Measurements from ENCODE around the gene UNC5A. TPM values are rescaled to one million over a fixed set of nuclear protein-coding genes. Genes with fewer than 3 reads are reported as not detected.
A peak's percentile ranks its signal among the peaks of the same experiment; 100 is the strongest.

Gene UNC5A
- 1.9 TPM for polyA plus RNA-seq (2013, experiment 1 of 2)
- 3.4 TPM for polyA plus RNA-seq (2013, experiment 2 of 2)

- under 1% methylated on average over 65 of the region's 65 CpGs for WGBS
- Histone ChIP-seq H3K4me3 (ENCODE audit: low read length) (peak within 1 kb of the TSS; percentile 60), H3K9me3 (ENCODE audit: insufficient read depth, low read depth, low read length) (no peaks in the 10 kb centered on the region), H3K27me3 (ENCODE audit: insufficient read depth, low read length) (peaks cover 79% of the 10 kb centered on the region), H3K36me3 (ENCODE audit: insufficient read depth, low read length) (no peaks in the 10 kb centered on the region), H3K9ac (ENCODE audit: low read depth, low read length) (peak within 1 kb of the TSS; percentile 9; the same call in 1 of the 2 replicates), H3K27ac (ENCODE audit: low read depth, low read length) (no peak within 1 kb of the TSS), H3K4me1 (ENCODE audit: insufficient read depth, low read length) (peaks cover 3% of the 10 kb centered on the region; the same call in 1 of the 2 replicates)
Measured at GRCh38 chr5:176810081-176810597, at the start of gene UNC5A. Gene UNC5A, plus strand, starts transcription at chr5:176810559. Its CDS starts 192 bp downstream, at chr5:176810751.

DNA sequence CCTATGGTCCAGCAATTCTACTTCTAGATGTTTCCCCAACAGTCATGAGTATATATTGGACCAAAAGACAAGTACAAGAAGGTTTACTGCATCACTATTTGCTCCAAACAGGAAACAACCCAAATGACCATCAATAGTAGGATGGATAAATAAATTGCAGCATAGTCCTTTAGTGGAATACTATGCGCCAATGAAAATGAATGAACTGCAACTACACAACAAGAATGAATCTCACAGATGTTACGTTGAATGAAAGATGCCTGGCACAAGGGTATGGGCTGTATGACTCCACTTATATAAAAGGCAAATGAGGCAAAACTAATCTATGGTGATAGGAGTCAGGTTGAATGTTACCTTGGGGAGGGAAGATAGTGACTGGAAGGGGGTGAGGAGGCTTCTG, 48.6 kb upstream of the UNC5A start:
- Histone ChIP-seq H3K36me3 (ENCODE audit: insufficient read depth, low read length) (no peaks in the 10 kb centered on the region), H3K27ac (ENCODE audit: low read depth, low read length) (no peak overlapping the region), H3K9ac (ENCODE audit: low read depth, low read length) (no peak overlapping the region), H3K9me3 (ENCODE audit: insufficient read depth, low read depth, low read length) (peaks cover 2% of the 10 kb centered on the region; the same call in 1 of the 2 replicates), H3K4me3 (ENCODE audit: low read length) (no peak overlapping the region), H3K27me3 (ENCODE audit: insufficient read depth, low read length) (no peaks in the 10 kb centered on the region), H3K4me1 (ENCODE audit: insufficient read depth, low read length) (no peaks in the 10 kb centered on the region)
- WGBS = 97% methylated on average over 2 of the region's 2 CpGs

- no peaks in the 10 kb centered on the region for H3K4me1 ChIP-seq (ENCODE audit: insufficient read depth, low read length)
- H3K36me3 ChIP-seq (ENCODE audit: insufficient read depth, low read length) = no peaks in the 10 kb centered on the region
- no peak overlapping the region for H3K27ac ChIP-seq (ENCODE audit: low read depth, low read length)
- no peak overlapping the region for H3K4me3 ChIP-seq (ENCODE audit: low read length)
- peaks cover 2% of the 10 kb centered on the region; the same call in 1 of the 2 replicates for H3K9me3 ChIP-seq (ENCODE audit: insufficient read depth, low read depth, low read length)
- 64% methylated on average over 8 of the region's 9 CpGs for WGBS
- no peak overlapping the region for H3K9ac ChIP-seq (ENCODE audit: low read depth, low read length)
- H3K27me3 ChIP-seq (ENCODE audit: insufficient read depth, low read length) = no peaks in the 10 kb centered on the region
Measured at GRCh38 chr5:176762489-176762888, 47.9 kb upstream of the UNC5A start.

GRCh38 chr5:176765687-176766086, 44.7 kb upstream of the UNC5A start:
- Histone ChIP-seq H3K4me3 (ENCODE audit: low read length) (no peak overlapping the region), H3K27ac (ENCODE audit: low read depth, low read length) (no peak overlapping the region), H3K4me1 (ENCODE audit: insufficient read depth, low read length) (0 out of 2 replicates have a peak, but pooled peaks cover 6% of the 10 kb centered on the region), H3K27me3 (ENCODE audit: insufficient read depth, low read length) (no peaks in the 10 kb centered on the region), H3K36me3 (ENCODE audit: insufficient read depth, low read length) (no peaks in the 10 kb centered on the region), H3K9me3 (ENCODE audit: insufficient read depth, low read depth, low read length) (peaks cover 2% of the 10 kb centered on the region; the same call in 1 of the 2 replicates), H3K9ac (ENCODE audit: low read depth, low read length) (no peak overlapping the region)
- 85% methylated on average over 1 of the region's 1 CpG for WGBS

- WGBS = 87% methylated on average over 10 of the region's 10 CpGs
- H3K4me3 ChIP-seq (ENCODE audit: low read length) = no peak overlapping the region
- 0 out of 2 replicates have a peak, but pooled peaks cover 6% of the 10 kb centered on the region for H3K4me1 ChIP-seq (ENCODE audit: insufficient read depth, low read length)
- peaks cover 2% of the 10 kb centered on the region; the same call in 1 of the 2 replicates for H3K9me3 ChIP-seq (ENCODE audit: insufficient read depth, low read depth, low read length)
- no peak overlapping the region for H3K27ac ChIP-seq (ENCODE audit: low read depth, low read length)
- no peak overlapping the region for H3K9ac ChIP-seq (ENCODE audit: low read depth, low read length)
- no peaks in the 10 kb centered on the region for H3K36me3 ChIP-seq (ENCODE audit: insufficient read depth, low read length)
- H3K27me3 ChIP-seq (ENCODE audit: insufficient read depth, low read length) = no peaks in the 10 kb centered on the region
Measured at GRCh38 chr5:176768174-176768970, 42.0 kb upstream of the UNC5A start.

GRCh38 chr5:176769911-176770310, 40.4 kb upstream of the UNC5A start:
- 89% methylated on average over 9 of the region's 9 CpGs for WGBS
- H3K9ac ChIP-seq (ENCODE audit: low read depth, low read length) = no peak overlapping the region
- no peak overlapping the region for H3K4me3 ChIP-seq (ENCODE audit: low read length)
- no peaks in the 10 kb centered on the region for H3K36me3 ChIP-seq (ENCODE audit: insufficient read depth, low read length)
- H3K27ac ChIP-seq (ENCODE audit: low read depth, low read length) = no peak overlapping the region
- no peaks in the 10 kb centered on the region for H3K27me3 ChIP-seq (ENCODE audit: insufficient read depth, low read length)
- H3K9me3 ChIP-seq (ENCODE audit: insufficient read depth, low read depth, low read length) = peaks cover 2% of the 10 kb centered on the region; the same call in 1 of the 2 replicates
- H3K4me1 ChIP-seq (ENCODE audit: insufficient read depth, low read length) = peaks cover 9% of the 10 kb centered on the region; the same call in 1 of the 2 replicates

- no peak overlapping the region for H3K9ac ChIP-seq (ENCODE audit: low read depth, low read length)
- no peaks in the 10 kb centered on the region for H3K36me3 ChIP-seq (ENCODE audit: insufficient read depth, low read length)
- peaks cover 2% of the 10 kb centered on the region; the same call in 1 of the 2 replicates for H3K9me3 ChIP-seq (ENCODE audit: insufficient read depth, low read depth, low read length)
- H3K27me3 ChIP-seq (ENCODE audit: insufficient read depth, low read length) = no peaks in the 10 kb centered on the region
- no peak overlapping the region for H3K27ac ChIP-seq (ENCODE audit: low read depth, low read length)
- 95% methylated on average over 7 of the region's 8 CpGs for WGBS
- H3K4me1 ChIP-seq (ENCODE audit: insufficient read depth, low read length) = peaks cover 12% of the 10 kb centered on the region; the same call in 1 of the 2 replicates
- H3K4me3 ChIP-seq (ENCODE audit: low read length) = no peak overlapping the region
Measured at GRCh38 chr5:176770431-176770830, 39.9 kb upstream of the UNC5A start.

DNA sequence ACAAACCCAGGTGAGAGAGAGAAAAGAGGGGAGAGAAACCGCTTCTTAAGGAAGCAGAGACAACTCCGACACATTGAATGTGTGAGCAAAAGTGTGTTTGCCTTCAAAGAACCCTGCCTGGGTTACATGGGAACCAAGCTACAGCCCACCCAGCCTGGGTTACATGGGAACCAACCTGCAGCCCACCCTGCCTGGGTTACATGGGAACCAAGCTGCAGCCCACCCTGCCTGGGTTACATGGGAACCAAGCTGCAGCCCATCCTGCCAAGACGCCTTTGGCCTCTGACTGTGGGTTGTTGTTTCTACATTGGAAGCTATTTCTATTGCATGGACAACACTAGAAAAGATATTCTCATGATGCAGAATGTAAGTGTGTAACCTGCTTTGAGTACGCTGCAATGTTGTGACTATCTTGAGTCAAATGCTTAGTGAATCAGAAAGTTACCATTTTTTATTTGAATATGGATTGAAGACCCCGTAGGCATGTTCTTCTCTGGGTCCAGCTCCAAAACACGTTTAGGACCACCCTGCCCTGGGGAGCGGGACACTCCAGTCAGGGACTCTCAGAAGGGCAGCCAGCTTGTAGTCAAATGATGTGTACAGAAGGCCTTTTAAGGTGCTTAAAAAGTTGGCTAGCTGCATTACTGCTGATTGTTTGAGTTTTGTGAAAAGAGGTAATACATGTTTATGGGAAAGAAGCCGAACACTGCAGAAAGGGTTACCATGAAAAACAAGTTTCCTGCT, 39.1 kb upstream of the UNC5A start:
- Histone ChIP-seq H3K9me3 (ENCODE audit: insufficient read depth, low read depth, low read length) (no peaks in the 10 kb centered on the region), H3K27ac (ENCODE audit: low read depth, low read length) (no peak overlapping the region), H3K36me3 (ENCODE audit: insufficient read depth, low read length) (no peaks in the 10 kb centered on the region), H3K4me1 (ENCODE audit: insufficient read depth, low read length) (peaks cover 12% of the 10 kb centered on the region; the same call in 1 of the 2 replicates), H3K4me3 (ENCODE audit: low read length) (no peak overlapping the region), H3K9ac (ENCODE audit: low read depth, low read length) (no peak overlapping the region), H3K27me3 (ENCODE audit: insufficient read depth, low read length) (no peaks in the 10 kb centered on the region)
- WGBS = 94% methylated on average over 8 of the region's 8 CpGs

DNA sequence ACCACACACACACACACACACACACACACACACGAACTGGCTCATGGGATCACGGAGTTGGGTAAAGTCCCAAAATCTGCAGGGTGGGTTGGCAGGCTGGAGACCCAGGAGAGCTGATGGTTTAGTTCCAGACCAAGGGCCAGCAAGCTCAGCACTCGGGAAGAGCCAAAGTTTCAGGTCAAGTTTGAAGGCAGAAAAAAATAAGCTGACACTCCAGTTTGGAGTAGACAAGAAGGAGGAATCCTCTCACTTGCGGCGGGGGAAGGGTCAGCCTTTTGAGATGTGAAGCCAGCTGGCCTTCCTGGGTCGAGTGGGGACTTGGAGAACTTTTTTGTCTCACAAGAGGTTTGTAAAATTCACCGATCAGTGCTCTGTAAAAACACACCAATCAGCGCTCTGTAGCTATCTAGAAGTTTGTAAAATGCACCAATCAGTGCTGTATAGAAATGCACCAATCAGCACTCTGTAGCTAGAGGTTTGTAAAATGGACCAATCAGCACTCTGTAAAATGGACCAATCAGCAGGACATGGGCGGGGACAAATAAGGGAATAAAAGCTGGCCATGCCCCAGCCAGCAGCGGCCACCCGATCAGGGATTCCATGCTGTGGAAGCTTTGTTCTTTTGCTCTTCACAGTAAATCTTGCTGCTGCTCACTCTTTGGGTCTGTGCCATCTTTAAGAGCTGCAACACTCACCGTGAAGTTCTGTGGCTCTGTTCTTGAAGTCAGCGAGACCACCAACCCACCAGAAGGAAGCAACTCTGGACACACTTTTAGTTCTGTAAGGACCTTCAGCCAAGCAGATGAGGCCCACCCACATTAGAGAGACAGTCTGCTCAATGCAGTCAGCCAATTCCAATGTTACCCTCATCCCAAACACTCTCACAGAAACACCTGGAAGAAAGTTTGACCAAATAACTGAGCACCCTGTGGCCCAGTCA, 37.8 kb upstream of the UNC5A start:
- WGBS = 84% methylated on average over 13 of the region's 13 CpGs
- Histone ChIP-seq H3K27ac (ENCODE audit: low read depth, low read length) (no peak overlapping the region), H3K4me1 (ENCODE audit: insufficient read depth, low read length) (peaks cover 12% of the 10 kb centered on the region; the same call in 1 of the 2 replicates), H3K9ac (ENCODE audit: low read depth, low read length) (no peak overlapping the region), H3K4me3 (ENCODE audit: low read length) (no peak overlapping the region), H3K9me3 (ENCODE audit: insufficient read depth, low read depth, low read length) (no peaks in the 10 kb centered on the region), H3K36me3 (ENCODE audit: insufficient read depth, low read length) (no peaks in the 10 kb centered on the region), H3K27me3 (ENCODE audit: insufficient read depth, low read length) (no peaks in the 10 kb centered on the region)

DNA sequence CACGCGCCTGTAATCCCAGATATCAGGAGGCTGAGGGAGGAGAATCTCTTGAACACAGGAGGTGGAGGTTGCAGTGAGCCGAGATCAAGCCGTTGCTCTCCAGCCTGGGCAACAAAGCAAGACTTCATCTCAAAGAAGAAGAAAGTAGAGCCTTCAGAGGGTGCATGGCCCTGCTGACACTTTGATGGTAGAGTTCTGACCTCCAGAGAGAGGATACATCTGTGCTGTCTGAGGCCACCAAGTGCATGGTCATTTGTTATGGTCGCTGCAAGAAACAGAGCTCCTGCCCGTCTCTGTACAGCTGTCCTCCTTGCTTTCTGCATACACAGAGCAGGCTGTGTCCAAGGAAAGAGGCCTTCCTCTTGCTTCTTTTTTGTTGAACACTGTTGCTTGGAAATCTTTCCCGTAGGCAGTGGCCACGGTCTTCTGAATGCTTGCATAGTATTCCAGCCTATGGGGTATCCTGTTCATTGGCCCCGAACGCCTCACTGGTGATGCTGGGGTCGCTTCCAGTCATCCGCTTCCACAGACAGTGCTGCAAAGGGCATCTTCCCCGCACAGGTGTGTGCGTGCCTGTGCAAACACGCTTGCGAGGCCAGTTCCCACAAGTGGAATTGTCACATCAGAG, 36.8 kb upstream of the UNC5A start:
- H3K4me3 ChIP-seq (ENCODE audit: low read length) = no peak overlapping the region
- peaks cover 12% of the 10 kb centered on the region; the same call in 1 of the 2 replicates for H3K4me1 ChIP-seq (ENCODE audit: insufficient read depth, low read length)
- H3K9ac ChIP-seq (ENCODE audit: low read depth, low read length) = no peak overlapping the region
- no peaks in the 10 kb centered on the region for H3K27me3 ChIP-seq (ENCODE audit: insufficient read depth, low read length)
- no peaks in the 10 kb centered on the region for H3K9me3 ChIP-seq (ENCODE audit: insufficient read depth, low read depth, low read length)
- no peak overlapping the region for H3K27ac ChIP-seq (ENCODE audit: low read depth, low read length)
- 93% methylated on average over 16 of the region's 16 CpGs for WGBS
- H3K36me3 ChIP-seq (ENCODE audit: insufficient read depth, low read length) = no peaks in the 10 kb centered on the region

Measured in HUES64 (cell line).